Liver (tissue), 9 donors: ENCODE results near the gene BACH2. TPM values are rescaled to one million over a fixed set of nuclear protein-coding genes. Genes with fewer than 3 reads are reported as not detected.

Experiments
- DNase-seq: peaks from one replicate; pipeline ENCODE4 v3.0.0-alpha.2; 2017; ENCODE audit warnings: low spot score
- H3K27ac ChIP-seq, 2 donors: one replicate each; pipeline ENCODE4 v1.7.0; 2013; ENCODE audit warnings: inconsistent platforms in 2 of 2, low read length in 2 of 2, control low read depth in 1 of 2, low read depth in 1 of 2, mild to moderate bottlenecking in 1 of 2
- H3K27me3 ChIP-seq, 4 donors: one replicate each; pipeline versions ENCODE4 v1.6.1 to v1.7.0; 2013; ENCODE audit warnings: low read length in 3 of 4, inconsistent platforms in 1 of 4, mild to moderate bottlenecking in 1 of 4, moderate library complexity in 1 of 4; ENCODE audit not compliant: control insufficient read depth in 4 of 4, insufficient read depth in 4 of 4
- H3K36me3 ChIP-seq, 4 donors: one replicate each; pipeline versions ENCODE4 v1.6.1 to v1.7.0; 2013; ENCODE audit warnings: low read length in 3 of 4, mild to moderate bottlenecking in 3 of 4, low read depth in 1 of 4, moderate library complexity in 1 of 4; ENCODE audit not compliant: control insufficient read depth in 4 of 4, insufficient read depth in 3 of 4
- H3K4me1 ChIP-seq, 4 donors: one replicate each; pipeline versions ENCODE4 v1.6.1 to v1.7.0; 2013; ENCODE audit warnings: low read length in 3 of 4, mild to moderate bottlenecking in 3 of 4, moderate library complexity in 1 of 4; ENCODE audit not compliant: control insufficient read depth in 4 of 4, insufficient read depth in 4 of 4
- H3K4me3 ChIP-seq, 3 donors: one replicate each; pipeline versions ENCODE4 v1.6.1 to v1.7.0; 2013; ENCODE audit warnings: low read length in 3 of 3, control low read depth in 1 of 3, low read depth in 1 of 3, mild to moderate bottlenecking in 1 of 3
- H3K9ac ChIP-seq, 2 donors: one replicate each; pipeline ENCODE4 v1.7.0; 2013; ENCODE audit warnings: low read length in 2 of 2, mild to moderate bottlenecking in 2 of 2, moderate library complexity in 2 of 2, control low read depth in 1 of 2, low read depth in 1 of 2
- H3K9me3 ChIP-seq, 4 donors: one replicate each; pipeline versions ENCODE4 v1.6.1 to v1.7.0; 2013; ENCODE audit warnings: low read length in 3 of 4; ENCODE audit not compliant: control insufficient read depth in 4 of 4
- CTCF ChIP-seq: fragments of 150-350 bp; IDR thresholded peaks from 2 replicates; pipeline ENCODE4 v1.5.1; 2017; ENCODE audit warnings: improper control_type of control experiment, low read depth, low read length; ENCODE audit not compliant: missing input control
- EGR1 ChIP-seq, 2 donors: IDR thresholded peaks; 2 replicates each; pipeline ENCODE4 v1.6.1; 2016 to 2018; ENCODE audit warnings: antibody characterized with exemption in 2 of 2, low read depth in 2 of 2
- FOXA1 ChIP-seq: IDR thresholded peaks from 2 replicates; pipeline ENCODE4 v1.6.1; 2016; ENCODE audit warnings: antibody characterized with exemption
- FOXA2 ChIP-seq: IDR thresholded peaks from 2 replicates; pipeline ENCODE4 v1.6.1; 2016; ENCODE audit warnings: antibody characterized with exemption
- HNF4A ChIP-seq, 2 donors: conservative IDR thresholded peaks; 2 replicates each; pipeline ENCODE4 v1.6.1; 2016; ENCODE audit warnings: antibody characterized with exemption in 2 of 2, mild to moderate bottlenecking in 2 of 2
- HNF4G ChIP-seq: IDR thresholded peaks from 2 replicates; pipeline ENCODE4 v1.6.1; 2016; ENCODE audit warnings: antibody characterized with exemption
- JUND ChIP-seq, 2 donors: IDR thresholded peaks; 2 replicates each; pipeline ENCODE4 v1.6.1; 2016; ENCODE audit warnings: antibody characterized with exemption in 2 of 2
- MAX ChIP-seq: IDR thresholded peaks from 2 replicates; pipeline ENCODE4 v1.6.1; 2016; ENCODE audit warnings: antibody characterized with exemption
- NR2F2 ChIP-seq: IDR thresholded peaks from 2 replicates; pipeline ENCODE4 v1.6.1; 2016; ENCODE audit warnings: antibody characterized with exemption
- RAD21 ChIP-seq, 2 donors: IDR thresholded peaks; 2 replicates each; pipeline ENCODE4 v1.6.1; 2016; ENCODE audit warnings: antibody characterized with exemption in 2 of 2, mild to moderate bottlenecking in 2 of 2
- TAF1 ChIP-seq: conservative IDR thresholded peaks from 2 replicates; pipeline ENCODE4 v1.6.1; 2016; ENCODE audit warnings: antibody characterized with exemption, mild to moderate bottlenecking
- YY1 ChIP-seq: IDR thresholded peaks from 2 replicates; pipeline ENCODE4 v1.6.1; 2016; ENCODE audit warnings: antibody characterized with exemption, mild to moderate bottlenecking
- ZBTB33 ChIP-seq: IDR thresholded peaks from 2 replicates; pipeline ENCODE4 v1.6.1; 2016; ENCODE audit warnings: antibody characterized with exemption
- WGBS: extraction: QIAGEN DNeasy Blood & Tissue Kit; methylation state at CpG from one replicate; pipeline ENCODE4 v1.1.7; 2013; 5-methylcytosine and 5-hydroxymethylcytosine counted together
- polyA plus RNA-seq, 2 donors: library from polyadenylated mRNA; stranded (reverse) in 1 of 2; unstranded in 1 of 2; fragments of 200-250 nt in 1 of 2; fragments of >200 nt in 1 of 2; fragmentation: Nextera tagmentation in 1 of 2; extraction: Ambion mirVana in 1 of 2; gene quantifications; one replicate each; pipeline versions ENCODE4 v1.2.1 to v1.2.3, GENCODE V29; 2013 to 2015
- total RNA-seq, 2 donors: library from RNA; depleted of rRNA; stranded (reverse); fragments of >200 nt; gene quantifications; one replicate each; pipeline ENCODE4 v1.2.3, GENCODE V29; 2014
- TF ChIP-seq, protein P1 (sequence below): IDR thresholded peaks from 2 replicates; pipeline ENCODE4 v1.6.1; 2016; ENCODE audit warnings: antibody characterized with exemption
- TF ChIP-seq, protein P2 (sequence below): IDR thresholded peaks from 2 replicates; pipeline ENCODE4 v1.6.1; 2016; ENCODE audit warnings: antibody characterized with exemption, mild to moderate bottlenecking
- donor health status: healthy.
- donor health status: healthy.
- donor health status: healthy.
- donor health status: healthy.
- donor health status: healthy.

Gene BACH2
- total and polyA plus RNA-seq, 4 donors: 1.9 to 3.7 (median 1.9) TPM

DNA sequence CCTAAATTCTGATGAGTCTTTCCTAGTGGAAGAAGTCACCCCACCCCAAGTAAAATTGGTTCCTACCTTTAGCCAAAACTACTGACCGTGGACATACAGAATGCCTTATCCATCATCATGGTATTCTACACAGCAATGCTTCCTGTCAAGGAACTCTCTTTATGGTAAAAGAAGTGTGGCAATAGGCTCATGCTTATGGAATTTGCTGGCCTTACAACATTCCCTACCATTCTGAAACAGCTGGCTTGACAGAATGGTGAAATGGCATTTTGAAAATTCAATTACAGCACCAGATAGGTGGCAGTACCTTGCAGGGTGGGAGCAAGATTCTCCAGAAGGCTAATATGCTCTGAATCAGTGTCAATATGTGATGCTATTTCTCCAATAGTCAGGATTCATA is 41.8 kb upstream of the BACH2 start:
- Histone ChIP-seq H3K4me3 (no peak overlapping the region), H3K9me3 (no peaks in the 10 kb centered on the region), H3K36me3 (no peaks in the 10 kb centered on the region), H3K27me3 (no peaks in the 10 kb centered on the region), H3K27ac (no peak overlapping the region), H3K4me1 (no peaks in the 10 kb centered on the region), H3K9ac (no peak overlapping the region)
- DNase-seq: no peak
- 93% methylated on average over 1 of the region's 1 CpG for WGBS
- TF ChIP-seq JUND (IDR thresholded peaks at IDR 0.05): no peak
- no peak for TF ChIP-seq NR2F2
- TF ChIP-seq, protein P1, sequence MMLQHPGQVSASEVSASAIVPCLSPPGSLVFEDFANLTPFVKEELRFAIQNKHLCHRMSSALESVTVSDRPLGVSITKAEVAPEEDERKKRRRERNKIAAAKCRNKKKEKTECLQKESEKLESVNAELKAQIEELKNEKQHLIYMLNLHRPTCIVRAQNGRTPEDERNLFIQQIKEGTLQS: no peak
- no peak for TF ChIP-seq TAF1
- TF ChIP-seq HNF4G: no peak
- no peak for TF ChIP-seq FOXA2
- no peak for TF ChIP-seq ZBTB33
- no peak for TF ChIP-seq HNF4A (conservative IDR thresholded peaks at IDR 0.05)

DNA sequence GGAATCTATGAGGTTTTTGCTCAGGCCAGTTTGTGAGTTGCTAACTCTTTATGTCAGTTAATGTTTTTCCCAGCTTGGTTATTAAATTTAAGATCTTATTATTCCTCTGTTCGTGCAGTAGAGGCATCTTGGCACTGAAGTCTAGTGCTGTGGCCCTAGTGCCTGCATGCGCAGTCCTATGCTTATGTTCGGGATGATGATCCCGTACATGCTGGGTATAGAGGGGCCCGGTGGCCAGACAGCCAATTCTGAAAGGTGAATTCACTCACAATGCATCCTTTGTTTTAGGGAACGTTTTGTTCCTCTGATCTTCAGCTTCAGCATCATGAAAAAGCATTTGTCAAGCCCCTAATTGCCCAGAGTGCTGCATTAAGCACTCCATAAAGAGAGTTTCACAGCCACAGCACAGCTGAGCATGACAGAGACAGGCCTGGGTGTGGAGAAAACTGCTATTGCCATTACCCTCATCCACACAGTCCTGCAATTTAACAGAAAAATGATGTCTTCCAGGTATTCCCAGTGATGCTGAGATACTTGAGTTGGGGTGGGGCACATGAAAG is 39.8 kb upstream of the BACH2 start:
- no peak for TF ChIP-seq RAD21 (IDR thresholded peaks at IDR 0.05)
- TF ChIP-seq, protein P2, sequence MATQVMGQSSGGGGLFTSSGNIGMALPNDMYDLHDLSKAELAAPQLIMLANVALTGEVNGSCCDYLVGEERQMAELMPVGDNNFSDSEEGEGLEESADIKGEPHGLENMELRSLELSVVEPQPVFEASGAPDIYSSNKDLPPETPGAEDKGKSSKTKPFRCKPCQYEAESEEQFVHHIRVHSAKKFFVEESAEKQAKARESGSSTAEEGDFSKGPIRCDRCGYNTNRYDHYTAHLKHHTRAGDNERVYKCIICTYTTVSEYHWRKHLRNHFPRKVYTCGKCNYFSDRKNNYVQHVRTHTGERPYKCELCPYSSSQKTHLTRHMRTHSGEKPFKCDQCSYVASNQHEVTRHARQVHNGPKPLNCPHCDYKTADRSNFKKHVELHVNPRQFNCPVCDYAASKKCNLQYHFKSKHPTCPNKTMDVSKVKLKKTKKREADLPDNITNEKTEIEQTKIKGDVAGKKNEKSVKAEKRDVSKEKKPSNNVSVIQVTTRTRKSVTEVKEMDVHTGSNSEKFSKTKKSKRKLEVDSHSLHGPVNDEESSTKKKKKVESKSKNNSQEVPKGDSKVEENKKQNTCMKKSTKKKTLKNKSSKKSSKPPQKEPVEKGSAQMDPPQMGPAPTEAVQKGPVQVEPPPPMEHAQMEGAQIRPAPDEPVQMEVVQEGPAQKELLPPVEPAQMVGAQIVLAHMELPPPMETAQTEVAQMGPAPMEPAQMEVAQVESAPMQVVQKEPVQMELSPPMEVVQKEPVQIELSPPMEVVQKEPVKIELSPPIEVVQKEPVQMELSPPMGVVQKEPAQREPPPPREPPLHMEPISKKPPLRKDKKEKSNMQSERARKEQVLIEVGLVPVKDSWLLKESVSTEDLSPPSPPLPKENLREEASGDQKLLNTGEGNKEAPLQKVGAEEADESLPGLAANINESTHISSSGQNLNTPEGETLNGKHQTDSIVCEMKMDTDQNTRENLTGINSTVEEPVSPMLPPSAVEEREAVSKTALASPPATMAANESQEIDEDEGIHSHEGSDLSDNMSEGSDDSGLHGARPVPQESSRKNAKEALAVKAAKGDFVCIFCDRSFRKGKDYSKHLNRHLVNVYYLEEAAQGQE: no peak
- no peak for TF ChIP-seq MAX
- no peak for TF ChIP-seq CTCF
- TF ChIP-seq EGR1 (IDR thresholded peaks at IDR 0.05; ENCODE audit: low read depth in 2 of 2): no peak
- TF ChIP-seq YY1: no peak
- TF ChIP-seq HNF4G: no peak
- TF ChIP-seq JUND (IDR thresholded peaks at IDR 0.05): no peak
- TF ChIP-seq HNF4A (conservative IDR thresholded peaks at IDR 0.05): no peak
- TF ChIP-seq ZBTB33: no peak
- no peak for TF ChIP-seq FOXA1
- no peak for DNase-seq
- Histone ChIP-seq H3K9me3 (no peaks in the 10 kb centered on the region), H3K27me3 (no peaks in the 10 kb centered on the region), H3K36me3 (no peaks in the 10 kb centered on the region), H3K4me3 (no peak overlapping the region), H3K4me1 (no peaks in the 10 kb centered on the region), H3K27ac (no peak overlapping the region), H3K9ac (no peak overlapping the region)
- WGBS: 64% methylated on average over 6 of the region's 6 CpGs
